Testis (tissue), 2 donors: ENCODE measurements around the gene MYLK.

Source experiments
- POLR2A ChIP-seq: fragments of 450-650 bp; IDR thresholded peaks from one replicate; pipeline ENCODE4 v1.6.1; 2017; ENCODE audit warnings: antibody characterized with exemption, mild to moderate bottlenecking, moderate library complexity
- TF ChIP-seq, protein P1 (sequence below), 3 experiments: fragments of 450-650 bp in 2 of 3; fragments of 200-600 bp in 1 of 3; sonication (generic) in 1 of 3; IDR thresholded peaks; one replicate each; pipeline ENCODE4 v1.5.1; 2016 to 2019; ENCODE audit warnings: antibody characterized with exemption in 3 of 3, mild to moderate bottlenecking in 2 of 3, moderate library complexity in 1 of 3

DNA sequence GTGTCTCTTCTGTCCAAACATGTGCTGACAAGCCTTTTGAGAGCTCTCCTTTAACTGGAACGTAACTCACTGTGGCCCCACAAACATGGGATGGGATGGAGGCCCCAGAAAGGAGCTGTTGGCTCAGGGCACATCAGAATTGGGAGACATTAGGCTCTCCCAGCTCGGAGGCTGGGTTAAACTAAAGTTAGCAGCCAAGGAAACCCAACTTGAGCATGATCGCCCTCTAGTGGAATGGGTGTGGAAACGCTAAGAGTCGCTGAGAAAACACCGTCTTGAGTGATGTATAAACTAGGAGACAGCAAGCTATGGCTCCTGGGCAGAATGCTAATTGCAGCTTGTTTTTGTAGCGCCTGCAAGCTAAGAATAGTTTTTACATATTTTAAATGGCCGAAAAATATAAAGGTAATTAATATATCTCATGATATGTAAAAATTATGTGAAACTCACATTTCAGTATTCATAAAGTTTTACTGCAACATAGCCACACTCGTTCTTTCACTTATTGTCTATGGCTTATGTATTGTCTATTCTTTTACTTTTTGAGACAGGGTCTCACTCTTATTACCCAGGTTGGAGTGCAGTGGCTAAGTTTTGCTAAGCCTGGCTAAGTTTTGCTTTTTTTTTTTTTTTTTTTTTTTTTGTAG is 160.5 kb downstream of the MYLK start:
- TF ChIP-seq, protein P1, sequence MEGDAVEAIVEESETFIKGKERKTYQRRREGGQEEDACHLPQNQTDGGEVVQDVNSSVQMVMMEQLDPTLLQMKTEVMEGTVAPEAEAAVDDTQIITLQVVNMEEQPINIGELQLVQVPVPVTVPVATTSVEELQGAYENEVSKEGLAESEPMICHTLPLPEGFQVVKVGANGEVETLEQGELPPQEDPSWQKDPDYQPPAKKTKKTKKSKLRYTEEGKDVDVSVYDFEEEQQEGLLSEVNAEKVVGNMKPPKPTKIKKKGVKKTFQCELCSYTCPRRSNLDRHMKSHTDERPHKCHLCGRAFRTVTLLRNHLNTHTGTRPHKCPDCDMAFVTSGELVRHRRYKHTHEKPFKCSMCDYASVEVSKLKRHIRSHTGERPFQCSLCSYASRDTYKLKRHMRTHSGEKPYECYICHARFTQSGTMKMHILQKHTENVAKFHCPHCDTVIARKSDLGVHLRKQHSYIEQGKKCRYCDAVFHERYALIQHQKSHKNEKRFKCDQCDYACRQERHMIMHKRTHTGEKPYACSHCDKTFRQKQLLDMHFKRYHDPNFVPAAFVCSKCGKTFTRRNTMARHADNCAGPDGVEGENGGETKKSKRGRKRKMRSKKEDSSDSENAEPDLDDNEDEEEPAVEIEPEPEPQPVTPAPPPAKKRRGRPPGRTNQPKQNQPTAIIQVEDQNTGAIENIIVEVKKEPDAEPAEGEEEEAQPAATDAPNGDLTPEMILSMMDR (IDR thresholded peaks at IDR 0.05): peak; percentile 78 to 97 (median 96)
- TF ChIP-seq POLR2A: no peak
